Smooth muscle cell (in vitro differentiated cells): ENCODE measurements around the gene CACNB3. TPM values are rescaled to one million over a fixed set of nuclear protein-coding genes. Genes with fewer than 3 reads are reported as not detected.
"Not testable (repeated sequence)": the region's sequence is repeated elsewhere in the genome, so short reads cannot be mapped to it uniquely, and the experiment has no call there.

Source experiments
- DNase-seq: peaks from one replicate; lab custom pipeline; 2025; ENCODE audit not compliant: unreplicated experiment; lab: John Stamatoyannopoulos, UW
- H2AFZ ChIP-seq: fragments of 200-600 bp; sonication (generic); 2 replicates; pipeline ENCODE4 v1.6.0; 2016; ENCODE audit warnings: antibody characterized with exemption, low read depth, mild to moderate bottlenecking
- H3F3A ChIP-seq: fragments of 200-600 bp; sonication (generic); 2 replicates; pipeline ENCODE4 v1.6.0; 2017; ENCODE audit warnings: antibody characterized with exemption, low read depth
- H3K27ac ChIP-seq: fragments of 200-600 bp; sonication (generic); 2 replicates; pipeline ENCODE4 v1.5.1; 2016; ENCODE audit warnings: low read depth, mild to moderate bottlenecking
- H3K27me3 ChIP-seq: fragments of 200-600 bp; sonication (generic); 2 replicates; pipeline ENCODE4 v1.6.1; 2016; ENCODE audit warnings: low read depth, mild to moderate bottlenecking
- H3K36me3 ChIP-seq: fragments of 200-600 bp; sonication (generic); 2 replicates; pipeline ENCODE4 v1.5.1; 2016; ENCODE audit warnings: low read depth
- H3K4me1 ChIP-seq: fragments of 200-600 bp; sonication (generic); 2 replicates; pipeline ENCODE4 v1.5.1; 2016; ENCODE audit warnings: low read depth
- H3K4me2 ChIP-seq: fragments of 200-600 bp; sonication (generic); 2 replicates; pipeline ENCODE4 v1.6.0; 2016; ENCODE audit warnings: mild to moderate bottlenecking
- H3K4me3 ChIP-seq: fragments of 200-600 bp; sonication (generic); 2 replicates; pipeline ENCODE4 v1.5.1; 2016; ENCODE audit warnings: mild to moderate bottlenecking
- H3K79me2 ChIP-seq: fragments of 200-600 bp; sonication (generic); 2 replicates; pipeline ENCODE4 v1.6.0; 2016; ENCODE audit warnings: low read depth, mild to moderate bottlenecking
- H3K9ac ChIP-seq: fragments of 200-600 bp; sonication (generic); 2 replicates; pipeline ENCODE4 v1.6.0; 2016; ENCODE audit warnings: low read depth
- H3K9me3 ChIP-seq: fragments of 200-600 bp; sonication (generic); replicated peaks from 2 replicates; pipeline ENCODE4 v1.5.1; 2016; ENCODE audit warnings: low read depth
- H4K20me1 ChIP-seq: fragments of 200-600 bp; sonication (generic); 2 replicates; pipeline ENCODE4 v1.6.0; 2016; ENCODE audit warnings: low read depth
- CTCF ChIP-seq: fragments of 200-600 bp; sonication (generic); IDR thresholded peaks from 2 replicates; pipeline ENCODE4 v1.5.1; 2017; ENCODE audit warnings: borderline replicate concordance, mild to moderate bottlenecking, antibody characterized with exemption; ENCODE audit not compliant: insufficient read depth, poor library complexity, severe bottlenecking
- WGBS: methylation state at CpG from one replicate; pipeline ENCODE4 v1.1.7; 2016; ENCODE audit warnings: low lambda C conversion rate; 5-methylcytosine and 5-hydroxymethylcytosine counted together
- polyA plus RNA-seq: library from polyadenylated mRNA; unstranded; fragments of >200 nt; fragmentation: Nextera tagmentation; extraction: Ambion mirVana; gene quantifications from 2 replicates; pipeline ENCODE4 v1.2.1, GENCODE V29; 2016
- total RNA-seq: library from RNA; depleted of rRNA; stranded (reverse); fragments of >200 nt; gene quantifications from 2 replicates; pipeline ENCODE4 v1.2.3, GENCODE V29; 2014

Gene CACNB3
- total and polyA plus RNA-seq, 2 experiments from 2014 or later, result 18.5 to 21.7 TPM

- 88% methylated on average over 13 of the region's 13 CpGs for WGBS
- no peaks in the 10 kb centered on the region for H3K9me3 ChIP-seq
Observed at GRCh38 chr12:48857278-48857994, 39.1 kb downstream of the CACNB3 start.

GRCh38 chr12:48858043-48858442, 39.7 kb downstream of the CACNB3 start:
- Histone ChIP-seq H3K9ac (no peak overlapping the region), H3K4me3 (no peak overlapping the region), H3K36me3 (no peaks in the 10 kb centered on the region), H3K4me2 (no peak overlapping the region), H3K27ac (no peak overlapping the region), H3K79me2 (no peaks in the 10 kb centered on the region), H3K9me3 (no peaks in the 10 kb centered on the region), H2AFZ (no peak overlapping the region), H4K20me1 (no peaks in the 10 kb centered on the region), H3K4me1 (peaks cover 4% of the 10 kb centered on the region), H3F3A (no peaks in the 10 kb centered on the region), H3K27me3 (peaks cover 3% of the 10 kb centered on the region)
- no peak for DNase-seq
- no peak for TF ChIP-seq CTCF
- 94% methylated on average over 8 of the region's 8 CpGs for WGBS

More at GRCh38 chr12:48857278-48857994, 39.1 kb downstream of the CACNB3 start:
- H3F3A ChIP-seq, result no peaks in the 10 kb centered on the region
- H2AFZ ChIP-seq, result no peak overlapping the region
- no peak overlapping the region for H3K27ac ChIP-seq
- no peaks in the 10 kb centered on the region for H3K27me3 ChIP-seq
- H3K79me2 ChIP-seq, result no peaks in the 10 kb centered on the region
- no peak overlapping the region for H3K4me2 ChIP-seq
- TF ChIP-seq CTCF, result no peak
- peaks cover 7% of the 10 kb centered on the region for H3K4me1 ChIP-seq
- H3K9ac ChIP-seq, result no peak overlapping the region
- no peaks in the 10 kb centered on the region for H4K20me1 ChIP-seq
- no peak overlapping the region for H3K4me3 ChIP-seq
- DNase-seq, result no peak
- no peaks in the 10 kb centered on the region for H3K36me3 ChIP-seq

- H3K27ac ChIP-seq, result no peak overlapping the region
- no peak for DNase-seq
- H3K36me3 ChIP-seq, result no peaks in the 10 kb centered on the region
- no peak overlapping the region for H3K9ac ChIP-seq
- 91% methylated on average over 5 of the region's 5 CpGs for WGBS
- peaks cover 9% of the 10 kb centered on the region for H3K4me1 ChIP-seq
- H3K27me3 ChIP-seq, result peaks cover 18% of the 10 kb centered on the region
- no peaks in the 10 kb centered on the region for H3K9me3 ChIP-seq
- H3K79me2 ChIP-seq, result no peaks in the 10 kb centered on the region
- no peaks in the 10 kb centered on the region for H4K20me1 ChIP-seq
- no peak overlapping the region for H3K4me3 ChIP-seq
- H3F3A ChIP-seq, result no peaks in the 10 kb centered on the region
- no peak overlapping the region for H2AFZ ChIP-seq
- no peak for TF ChIP-seq CTCF
- H3K4me2 ChIP-seq, result no peak overlapping the region
Observed at GRCh38 chr12:48859607-48860006, 41.3 kb downstream of the CACNB3 start.

GRCh38 chr12:48860236-48860635, 41.9 kb downstream of the CACNB3 start:
- Histone ChIP-seq H3K27me3 (peaks cover 25% of the 10 kb centered on the region), H3K4me1 (peaks cover 13% of the 10 kb centered on the region)
- H3K4me3 ChIP-seq, DNase-seq, H3K4me2 ChIP-seq, H3K27ac ChIP-seq, H4K20me1 ChIP-seq, H2AFZ ChIP-seq, H3K36me3 ChIP-seq, H3K9ac ChIP-seq, H3F3A ChIP-seq, H3K79me2 ChIP-seq, H3K9me3 ChIP-seq: not testable (repeated sequence)
- 90% methylated on average over 5 of the region's 5 CpGs for WGBS
